Measurements from ENCODE around the gene GMEB2.

The GMEB2 gene

GRCh38 chr20:63555661-63556381 lies 71.1 kb downstream of the GMEB2 start:
- DNase-seq, result no peak

GRCh38 chr20:63554361-63555278 lies 72.3 kb downstream of the GMEB2 start:
- no peak for DNase-seq

GRCh38 chr20:63553933-63554290 lies 73.0 kb downstream of the GMEB2 start, which contains the start of gene FNDC11:
TSS of gene FNDC11 (plus strand) at chr20:63554159. CDS start at chr20:63555664, 1,505 bp downstream.
- DNase-seq, result no peak

- DNase-seq, result peak; percentile 92
Measured at GRCh38 chr20:63553251-63553932, 73.5 kb downstream of the GMEB2 start.

GRCh38 chr20:63552481-63553249 lies 74.2 kb downstream of the GMEB2 start:
- no peak for DNase-seq

GRCh38 chr20:63551068-63551467 lies 75.8 kb downstream of the GMEB2 start:
- no peak for DNase-seq

- no peak for DNase-seq
Measured at GRCh38 chr20:63549679-63550282, 77.1 kb downstream of the GMEB2 start.

GRCh38 chr20:63549019-63549418 lies 77.9 kb downstream of the GMEB2 start:
- DNase-seq, result no peak

GRCh38 chr20:63548542-63548941 lies 78.4 kb downstream of the GMEB2 start:
- no peak for DNase-seq

GRCh38 chr20:63547725-63548480 lies 79.0 kb downstream of the GMEB2 start, which contains the start of gene SRMS:
TSS of gene SRMS (minus strand) at chr20:63547749. CDS start at chr20:63547463, 286 bp downstream.
- no peak for DNase-seq

GRCh38 chr20:63546956-63547724 lies 79.8 kb downstream of the GMEB2 start:
- no peak for DNase-seq

- no peak for DNase-seq
Measured at GRCh38 chr20:63546256-63546955, 80.5 kb downstream of the GMEB2 start.

GRCh38 chr20:63545814-63546213 lies 81.1 kb downstream of the GMEB2 start:
- DNase-seq, result no peak

- peak; percentile 81 for DNase-seq
Measured at GRCh38 chr20:63544958-63545516, 81.9 kb downstream of the GMEB2 start.

- DNase-seq, result no peak
Measured at GRCh38 chr20:63544241-63544957, 82.5 kb downstream of the GMEB2 start.

- DNase-seq, result no peak
Measured at GRCh38 chr20:63543733-63544132, 83.2 kb downstream of the GMEB2 start.

GRCh38 chr20:63543131-63543530 lies 83.8 kb downstream of the GMEB2 start:
- DNase-seq, result no peak

GRCh38 chr20:63542696-63543095 lies 84.2 kb downstream of the GMEB2 start:
- DNase-seq, result no peak

Data from islet precursor cell (in vitro differentiated cells).